HFFc6 (cell line): Measurements from ENCODE around the gene ZNF428. TPM values are rescaled to one million over a fixed set of nuclear protein-coding genes. Genes with fewer than 3 reads are reported as not detected.

ENCODE experiments used
- DNase-seq: peaks from one replicate; pipeline ENCODE4 v3.0.0-alpha.2; 2018
- H3K27ac Mint-ChIP-seq: 2 replicates; pipeline ENCODE4 v1.8.0; 2020; ENCODE audit warnings: mild to moderate bottlenecking, mixed read lengths
- H3K27me3 Mint-ChIP-seq: 2 replicates; pipeline ENCODE4 v1.8.0; 2021; ENCODE audit warnings: mild to moderate bottlenecking, moderate library complexity, mixed read lengths; ENCODE audit not compliant: insufficient read depth
- H3K36me3 Mint-ChIP-seq: 2 replicates; pipeline ENCODE4 v1.8.0; 2021; ENCODE audit warnings: low read depth, mixed read lengths
- H3K4me1 Mint-ChIP-seq: 2 replicates; pipeline ENCODE4 v1.8.0; 2020; ENCODE audit warnings: low read depth, mixed read lengths
- H3K4me3 Mint-ChIP-seq: 2 replicates; pipeline ENCODE4 v1.8.0; 2020; ENCODE audit warnings: mild to moderate bottlenecking, moderate library complexity, mixed read lengths
- H3K9me3 Mint-ChIP-seq: 2 replicates; pipeline ENCODE4 v1.8.0; 2020; ENCODE audit warnings: mild to moderate bottlenecking, mixed read lengths
- total RNA-seq, 6 experiments: library from RNA; stranded (reverse); fragmentation: NEBNext Ultra II Directional; extraction: Animal tissue kit (Norgen Biotek cat#: 25700); gene quantifications; 2 replicates in 1 of 6; 3 replicates in 5 of 6; pipeline ENCODE4 v1.2.3, GENCODE V29; 2021
- TF ChIP-seq, protein P1 (sequence below): fragments of 200-600 bp; sonication (generic); IDR thresholded peaks from 2 replicates; pipeline ENCODE4 v1.5.0; 2021; ENCODE audit warnings: antibody characterized with exemption, mild to moderate bottlenecking

The ZNF428 gene
- total RNA-seq, 6 experiments from 2014 or later = 32.2 to 42.2 (median 37.3) TPM

DNA sequence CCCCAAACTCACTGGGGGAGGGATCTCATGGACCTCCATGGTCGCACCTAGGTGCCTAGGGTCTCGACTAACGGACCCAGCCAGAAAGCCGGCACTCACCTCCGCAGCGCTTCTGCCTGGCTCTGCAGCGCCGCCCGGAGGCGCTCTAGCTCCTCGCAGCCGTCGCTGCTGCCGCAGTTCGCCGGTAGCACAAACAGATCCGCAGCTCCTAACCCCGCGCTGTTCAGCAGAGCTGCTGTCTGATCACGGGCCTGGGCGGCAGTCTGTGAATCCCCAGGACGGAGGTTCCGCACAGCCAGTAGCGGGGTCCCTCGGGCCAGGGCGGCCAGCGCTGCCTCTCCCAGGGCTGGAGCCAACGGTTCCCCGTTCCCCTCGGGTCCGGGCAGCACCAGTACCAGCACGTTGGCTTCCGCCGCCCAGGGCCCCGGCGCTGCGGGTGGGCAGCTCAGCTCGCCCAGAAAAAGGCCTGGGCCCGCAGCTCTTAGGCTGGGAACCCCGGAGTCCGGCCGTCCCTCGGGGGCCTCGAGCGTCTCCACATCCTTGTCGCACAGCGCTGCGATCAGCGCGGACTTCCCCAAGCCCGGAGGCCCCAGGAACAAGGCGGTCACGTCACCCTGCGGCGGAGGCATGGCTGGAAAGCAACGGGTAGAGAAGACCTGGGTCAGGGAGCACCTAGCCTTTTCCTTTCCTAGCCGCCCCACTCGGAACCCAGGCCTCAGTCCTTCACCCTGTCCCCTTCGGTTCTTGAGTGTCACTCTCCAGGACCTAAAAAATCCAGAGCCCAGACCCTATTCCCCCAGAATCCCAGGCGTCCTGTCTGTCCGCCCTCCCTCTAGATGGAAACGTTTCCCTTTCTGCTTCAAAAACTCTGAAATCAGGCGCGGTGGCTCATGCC, 24.5 kb downstream of the ZNF428 start:
- TF ChIP-seq, protein P1, sequence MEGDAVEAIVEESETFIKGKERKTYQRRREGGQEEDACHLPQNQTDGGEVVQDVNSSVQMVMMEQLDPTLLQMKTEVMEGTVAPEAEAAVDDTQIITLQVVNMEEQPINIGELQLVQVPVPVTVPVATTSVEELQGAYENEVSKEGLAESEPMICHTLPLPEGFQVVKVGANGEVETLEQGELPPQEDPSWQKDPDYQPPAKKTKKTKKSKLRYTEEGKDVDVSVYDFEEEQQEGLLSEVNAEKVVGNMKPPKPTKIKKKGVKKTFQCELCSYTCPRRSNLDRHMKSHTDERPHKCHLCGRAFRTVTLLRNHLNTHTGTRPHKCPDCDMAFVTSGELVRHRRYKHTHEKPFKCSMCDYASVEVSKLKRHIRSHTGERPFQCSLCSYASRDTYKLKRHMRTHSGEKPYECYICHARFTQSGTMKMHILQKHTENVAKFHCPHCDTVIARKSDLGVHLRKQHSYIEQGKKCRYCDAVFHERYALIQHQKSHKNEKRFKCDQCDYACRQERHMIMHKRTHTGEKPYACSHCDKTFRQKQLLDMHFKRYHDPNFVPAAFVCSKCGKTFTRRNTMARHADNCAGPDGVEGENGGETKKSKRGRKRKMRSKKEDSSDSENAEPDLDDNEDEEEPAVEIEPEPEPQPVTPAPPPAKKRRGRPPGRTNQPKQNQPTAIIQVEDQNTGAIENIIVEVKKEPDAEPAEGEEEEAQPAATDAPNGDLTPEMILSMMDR = peak; percentile 90
- peak; percentile 41 for DNase-seq
- peaks cover 22% of the 10 kb centered on the region for H3K36me3 Mint-ChIP-seq
- no peaks in the 10 kb centered on the region for H3K9me3 Mint-ChIP-seq
- peaks cover 26% of the 10 kb centered on the region for H3K4me1 Mint-ChIP-seq
- H3K4me3 Mint-ChIP-seq = peak overlapping the region; percentile 94
- H3K27ac Mint-ChIP-seq = peak overlapping the region; percentile 99
- peaks cover 5% of the 10 kb centered on the region for H3K27me3 Mint-ChIP-seq

DNA sequence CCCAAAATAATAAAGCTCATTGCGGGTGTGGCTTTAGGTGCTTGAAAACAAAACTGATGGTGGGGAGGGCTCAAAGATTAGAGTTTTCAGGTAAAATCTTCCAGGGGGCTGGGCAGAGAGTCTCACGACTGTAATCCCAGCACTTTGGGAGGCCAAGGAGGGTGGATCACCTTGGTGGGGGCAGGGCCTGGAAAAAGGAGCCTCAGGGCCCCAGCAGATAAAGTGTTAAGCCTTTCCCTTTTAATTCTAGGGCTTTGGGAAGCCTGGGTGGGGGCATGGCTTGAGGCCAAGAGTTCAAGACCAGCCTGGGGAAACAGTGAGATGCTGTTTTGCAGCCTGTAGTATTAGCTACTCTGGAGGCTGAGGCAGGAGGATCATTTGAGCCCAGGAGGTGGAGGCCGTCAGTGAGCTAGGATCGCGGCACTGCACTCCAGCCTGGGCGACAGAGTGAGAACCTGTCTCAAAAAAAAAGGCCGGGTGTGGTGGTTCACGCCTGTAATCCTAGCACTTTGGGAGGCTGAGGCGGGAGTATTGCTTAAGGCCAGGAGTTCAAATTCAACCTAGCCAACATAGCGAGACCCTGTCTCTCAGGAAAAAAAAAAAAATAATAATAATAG, 25.2 kb downstream of the ZNF428 start:
- TF ChIP-seq, protein P1 = no peak
- Mint-ChIP-seq H3K27me3 (peaks cover 5% of the 10 kb centered on the region), H3K36me3 (peaks cover 23% of the 10 kb centered on the region), H3K27ac (peak overlapping the region; percentile 62), H3K9me3 (no peaks in the 10 kb centered on the region), H3K4me1 (peaks cover 26% of the 10 kb centered on the region), H3K4me3 (peak overlapping the region; percentile 94)
- no peak for DNase-seq

DNA sequence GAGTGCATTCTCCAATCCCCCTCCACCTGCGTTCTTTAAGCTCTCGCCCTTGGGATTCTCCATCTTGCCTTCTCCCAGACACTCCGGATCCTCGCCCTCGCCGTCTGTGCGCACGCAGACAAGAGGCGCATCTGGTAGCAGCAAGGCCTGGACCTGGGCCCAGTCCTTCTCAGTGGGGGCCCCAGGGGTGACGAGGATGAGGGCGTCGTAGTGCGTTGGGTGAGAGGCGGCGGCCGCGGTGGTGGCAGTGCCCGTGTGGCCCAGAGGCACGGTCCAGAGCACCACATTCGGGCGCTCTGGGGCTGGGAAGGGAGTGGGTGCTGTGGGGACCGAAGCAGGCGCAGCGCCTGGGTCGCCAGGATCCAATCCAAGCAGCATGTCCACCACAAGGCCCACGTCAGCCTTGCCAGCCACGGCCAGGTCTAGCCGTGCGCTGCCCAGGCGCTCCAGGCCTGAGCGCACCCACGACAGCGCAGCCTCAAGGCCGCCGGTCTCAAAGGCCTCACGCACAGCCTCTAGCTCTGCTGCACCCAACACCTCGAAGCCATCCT, 26.6 kb downstream of the ZNF428 start:
- Mint-ChIP-seq H3K27ac (no peak overlapping the region), H3K27me3 (peaks cover 5% of the 10 kb centered on the region), H3K36me3 (peaks cover 28% of the 10 kb centered on the region), H3K4me1 (peaks cover 19% of the 10 kb centered on the region), H3K9me3 (no peaks in the 10 kb centered on the region), H3K4me3 (no peak overlapping the region)
- TF ChIP-seq, protein P1 = no peak
- no peak for DNase-seq

DNA sequence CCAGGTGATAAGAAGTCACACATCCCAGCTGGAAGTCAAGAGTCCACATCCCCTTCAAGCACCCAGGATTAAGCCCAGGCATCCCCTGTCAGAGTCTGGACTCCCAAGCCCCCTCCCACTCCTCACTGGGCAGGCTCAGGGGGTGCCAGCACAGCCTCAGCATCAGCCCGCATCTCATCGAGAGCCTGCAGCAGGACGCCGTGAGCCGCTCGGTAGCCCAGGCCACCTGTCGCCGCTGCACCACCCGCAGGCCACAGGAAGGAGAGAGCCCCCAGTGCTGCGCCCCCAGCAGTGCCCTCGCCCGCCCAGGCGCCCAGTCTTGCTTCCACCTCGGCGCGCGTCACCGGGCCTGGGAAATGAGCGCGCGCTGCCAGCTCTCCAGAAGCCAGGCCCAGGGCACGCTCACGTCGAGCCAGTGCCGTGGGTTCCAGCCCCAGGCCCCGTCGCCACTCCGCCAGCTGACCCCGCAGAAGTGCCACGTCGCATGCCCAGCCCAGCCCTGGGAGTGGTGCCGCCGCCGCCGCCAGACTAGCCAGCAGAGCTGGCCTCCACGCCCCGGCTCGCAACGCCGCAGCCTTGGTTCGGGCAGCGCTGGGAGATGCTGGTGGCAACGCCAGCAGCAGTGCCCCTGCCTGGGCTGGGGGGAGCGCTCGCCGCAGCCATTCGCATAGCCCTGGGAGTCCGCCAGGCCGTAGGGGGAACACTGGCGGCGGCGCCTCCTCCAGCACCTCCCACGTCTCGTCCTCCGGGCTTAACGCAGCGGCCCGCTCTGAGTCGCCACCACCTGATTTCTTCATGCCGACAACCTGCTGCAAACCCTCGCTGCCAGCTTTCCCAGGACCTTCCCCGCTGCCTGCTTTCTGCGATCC, 27.3 kb downstream of the ZNF428 start:
- DNase-seq = no peak
- Mint-ChIP-seq H3K27ac (no peak overlapping the region), H3K9me3 (no peaks in the 10 kb centered on the region), H3K4me1 (peaks cover 12% of the 10 kb centered on the region), H3K27me3 (peaks cover 5% of the 10 kb centered on the region), H3K4me3 (no peak overlapping the region), H3K36me3 (peaks cover 28% of the 10 kb centered on the region)
- TF ChIP-seq, protein P1 = no peak

DNA sequence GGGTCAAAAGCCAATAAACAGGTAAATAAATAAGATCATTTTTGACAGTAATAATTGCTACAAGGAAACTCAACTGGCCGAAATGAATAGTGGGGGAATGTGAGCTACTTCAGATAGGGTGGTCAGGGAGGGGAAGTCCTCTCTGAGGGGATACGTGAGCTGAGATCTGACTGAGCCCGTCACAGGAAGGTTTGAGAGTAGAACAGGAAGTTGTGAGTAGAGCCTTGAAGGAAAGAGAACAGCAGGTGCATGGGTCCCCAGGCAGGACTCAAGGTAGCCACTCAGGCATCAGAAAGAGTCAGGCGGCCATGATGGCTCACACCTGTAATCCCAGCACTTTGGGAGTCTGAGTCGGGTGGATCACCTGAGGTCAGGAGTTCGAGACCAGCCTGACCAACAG, 29.8 kb downstream of the ZNF428 start:
- H3K36me3 Mint-ChIP-seq = peaks cover 38% of the 10 kb centered on the region
- H3K27me3 Mint-ChIP-seq = peaks cover 2% of the 10 kb centered on the region
- H3K27ac Mint-ChIP-seq = no peak overlapping the region
- peaks cover 11% of the 10 kb centered on the region for H3K4me1 Mint-ChIP-seq
- H3K4me3 Mint-ChIP-seq = no peak overlapping the region
- H3K9me3 Mint-ChIP-seq = no peaks in the 10 kb centered on the region
- DNase-seq = no peak
- TF ChIP-seq, protein P1 = no peak
